Measurements from ENCODE around the gene DOCK9. TPM values are rescaled to one million over a fixed set of nuclear protein-coding genes. Genes with fewer than 3 reads are reported as not detected.
"Not testable (repeated sequence)": the region's sequence is repeated elsewhere in the genome, so short reads cannot be mapped to it uniquely, and the experiment has no call there.

The DOCK9 gene
- total RNA-seq, 2 experiments from 2014 or later, result 57.2 to 59.0 TPM

GRCh38 chr13:98761126-98761985, 216.5 kb downstream of the DOCK9 start:
- ChIA-PET CTCF (interaction anchor here (0.6 kb wide), 1 partner anchor 75 kb away, joined by 3 read pairs; no protein-coding TSS in a partner anchor), POLR2A (no interaction called here)
- Mint-ChIP-seq H3K9me3 (peaks cover 12% of the 10 kb centered on the region), H3K27me3 (peaks cover 2% of the 10 kb centered on the region), H3K27ac (no peak overlapping the region), H3K36me3 (no peaks in the 10 kb centered on the region), H3K4me1 (ENCODE audit: low read depth) (no peaks in the 10 kb centered on the region), H3K4me3 (no peak overlapping the region)
- intact Hi-C loops (cut with micrococcal nuclease), result no loop called here
- DNase-seq, result no peak

GRCh38 chr13:98755729-98756128, 222.1 kb downstream of the DOCK9 start:
- no peak overlapping the region for H3K4me3 Mint-ChIP-seq
- H3K27me3 Mint-ChIP-seq, result peaks cover 44% of the 10 kb centered on the region

GRCh38 chr13:98755116-98755515, 222.7 kb downstream of the DOCK9 start:
- Mint-ChIP-seq H3K27ac (no peak overlapping the region), H3K4me3 (no peak overlapping the region), H3K36me3 (no peaks in the 10 kb centered on the region), H3K9me3 (peaks cover 13% of the 10 kb centered on the region), H3K27me3 (peaks cover 49% of the 10 kb centered on the region), H3K4me1 (ENCODE audit: low read depth) (no peaks in the 10 kb centered on the region)
- ChIA-PET POLR2A (no interaction called here), CTCF (no interaction called here)
- no peak for DNase-seq
- intact Hi-C loops (cut with micrococcal nuclease), result no loop called here

More at GRCh38 chr13:98755729-98756128, 222.1 kb downstream of the DOCK9 start:
- H3K27ac Mint-ChIP-seq, result no peak overlapping the region
- no peak for DNase-seq
- H3K4me1 Mint-ChIP-seq (ENCODE audit: low read depth), result no peaks in the 10 kb centered on the region
- H3K36me3 Mint-ChIP-seq, result no peaks in the 10 kb centered on the region
- POLR2A ChIA-PET, result no interaction called here
- intact Hi-C loops (cut with micrococcal nuclease), result no loop called here
- peaks cover 17% of the 10 kb centered on the region for H3K9me3 Mint-ChIP-seq
- CTCF ChIA-PET, result no interaction called here

- intact Hi-C loops (cut with micrococcal nuclease); H3K4me1 Mint-ChIP-seq (ENCODE audit: low read depth); H3K36me3 Mint-ChIP-seq; H3K27ac Mint-ChIP-seq; H3K4me3 Mint-ChIP-seq; POLR2A ChIA-PET; H3K9me3 Mint-ChIP-seq; CTCF ChIA-PET; DNase-seq: not testable (repeated sequence)
- peaks cover 51% of the 10 kb centered on the region for H3K27me3 Mint-ChIP-seq
These were observed 223.4 kb downstream of the DOCK9 start for GRCh38 chr13:98754468-98754867.

GRCh38 chr13:98752467-98753290, 225.2 kb downstream of the DOCK9 start, which contains the start of gene SLC15A1:
SLC15A1 (minus strand) TSS chr13:98752672; CDS start chr13:98752598, 74 bp downstream.
- Mint-ChIP-seq H3K4me1 (ENCODE audit: low read depth) (no peaks in the 10 kb centered on the region), H3K36me3 (no peaks in the 10 kb centered on the region), H3K4me3 (no peak within 1 kb of the TSS), H3K9me3 (peaks cover 9% of the 10 kb centered on the region), H3K27ac (no peak within 1 kb of the TSS), H3K27me3 (peaks cover 58% of the 10 kb centered on the region)
- intact Hi-C loops (cut with micrococcal nuclease), result no loop called here
- DNase-seq, result no peak
- POLR2A ChIA-PET, result no interaction called here
- CTCF ChIA-PET, result no interaction called here

DNA sequence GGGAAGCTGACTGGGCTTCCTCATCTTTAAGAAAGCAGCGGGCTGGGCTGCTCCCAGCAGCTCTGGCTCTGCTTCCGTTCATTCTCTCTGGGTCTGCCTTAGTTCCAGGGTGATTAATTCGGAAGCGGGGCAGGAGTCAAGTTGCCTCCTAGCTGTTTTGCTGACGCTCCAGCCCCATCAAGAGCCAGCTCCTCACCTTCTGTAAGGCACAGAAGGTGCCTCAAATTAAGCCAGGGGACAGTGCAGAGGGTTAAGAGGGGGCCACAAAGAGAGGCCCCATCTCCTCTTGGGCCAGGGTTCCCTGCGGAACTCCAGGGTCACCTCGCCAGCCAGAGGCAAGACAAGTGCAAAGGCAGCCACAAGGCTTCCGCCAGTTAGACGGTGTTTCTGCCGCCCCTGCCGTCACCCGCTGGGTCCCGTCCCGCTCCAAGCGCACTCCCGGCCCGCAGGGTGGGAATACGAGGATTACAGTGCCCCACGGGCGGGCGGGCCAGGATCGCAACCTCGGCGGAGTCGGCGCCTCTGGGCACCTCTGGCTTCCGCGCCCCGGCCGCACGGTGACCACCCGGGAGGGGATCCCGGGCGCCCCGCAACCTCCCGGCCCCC, 225.9 kb downstream of the DOCK9 start:
- H3K4me1 Mint-ChIP-seq (ENCODE audit: low read depth), result no peaks in the 10 kb centered on the region
- H3K36me3 Mint-ChIP-seq, result no peaks in the 10 kb centered on the region
- POLR2A ChIA-PET, result no interaction called here
- peaks cover 9% of the 10 kb centered on the region for H3K9me3 Mint-ChIP-seq
- DNase-seq, result no peak
- H3K27me3 Mint-ChIP-seq, result peaks cover 58% of the 10 kb centered on the region
- intact Hi-C loops (cut with micrococcal nuclease), result no loop called here
- no peak overlapping the region for H3K27ac Mint-ChIP-seq
- no peak overlapping the region for H3K4me3 Mint-ChIP-seq
- CTCF ChIA-PET, result no interaction called here

DNA sequence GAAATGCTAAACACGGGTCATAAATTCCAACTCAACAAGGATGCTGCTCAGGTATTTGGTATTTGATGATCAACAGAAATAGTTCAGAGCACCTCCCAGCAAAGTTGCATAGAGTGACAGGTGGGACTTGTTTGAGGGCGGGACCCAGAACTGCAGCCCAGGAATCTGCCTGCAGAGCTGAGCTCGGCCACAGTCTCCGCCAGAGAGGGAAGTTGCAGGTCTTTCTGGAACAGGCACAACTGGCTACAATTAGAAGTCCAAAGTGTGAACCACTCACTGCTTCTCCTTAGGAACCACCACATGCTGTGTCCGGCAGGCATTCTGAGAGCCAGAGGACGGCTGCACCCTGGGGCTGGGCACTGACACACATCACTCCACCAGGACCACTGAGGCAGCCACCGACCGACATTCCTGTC, 226.5 kb downstream of the DOCK9 start:
- Mint-ChIP-seq H3K27me3 (peaks cover 58% of the 10 kb centered on the region), H3K27ac (no peak overlapping the region), H3K36me3 (no peaks in the 10 kb centered on the region), H3K9me3 (peaks cover 9% of the 10 kb centered on the region), H3K4me3 (no peak overlapping the region), H3K4me1 (ENCODE audit: low read depth) (no peaks in the 10 kb centered on the region)
- no peak for DNase-seq
- POLR2A ChIA-PET, result no interaction called here
- CTCF ChIA-PET, result no interaction called here
- intact Hi-C loops (cut with micrococcal nuclease), result no loop called here

GRCh38 chr13:98749501-98749900, 228.4 kb downstream of the DOCK9 start:
- intact Hi-C loops (cut with micrococcal nuclease), result no loop called here
- peaks cover 9% of the 10 kb centered on the region for H3K9me3 Mint-ChIP-seq
- CTCF ChIA-PET, result no interaction called here
- no peaks in the 10 kb centered on the region for H3K36me3 Mint-ChIP-seq
- no peak overlapping the region for H3K4me3 Mint-ChIP-seq
- DNase-seq, result no peak
- H3K27ac Mint-ChIP-seq, result no peak overlapping the region
- POLR2A ChIA-PET, result no interaction called here
- peaks cover 46% of the 10 kb centered on the region for H3K27me3 Mint-ChIP-seq
- no peaks in the 10 kb centered on the region for H3K4me1 Mint-ChIP-seq (ENCODE audit: low read depth)

DNA sequence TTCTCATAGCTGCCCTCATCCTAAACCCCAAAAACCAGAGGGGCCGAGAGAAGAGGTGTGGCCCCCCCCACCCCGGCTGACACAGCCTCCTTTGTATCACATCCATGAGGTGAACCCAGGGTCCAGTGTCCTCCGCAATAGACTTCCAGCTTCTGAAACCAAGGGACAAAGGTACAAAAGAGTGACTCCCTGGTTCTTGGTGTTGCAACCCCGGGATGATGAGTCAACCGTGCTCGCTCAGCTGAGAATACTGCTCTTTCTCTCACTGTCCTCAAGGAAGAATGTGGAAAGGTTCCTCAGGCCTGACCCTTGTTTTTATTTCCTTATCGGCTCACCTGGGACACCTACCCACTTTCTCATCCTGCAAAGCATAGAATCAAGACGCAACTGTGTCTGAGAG, 230.9 kb downstream of the DOCK9 start:
- Mint-ChIP-seq H3K27ac (no peak overlapping the region), H3K9me3 (no peaks in the 10 kb centered on the region), H3K36me3 (no peaks in the 10 kb centered on the region), H3K4me1 (ENCODE audit: low read depth) (no peaks in the 10 kb centered on the region), H3K27me3 (peaks cover 28% of the 10 kb centered on the region), H3K4me3 (no peak overlapping the region)
- ChIA-PET CTCF (interaction anchor here (0.6 kb wide), 1 partner anchor 700 kb away, joined by 3 read pairs; no protein-coding TSS in a partner anchor), POLR2A (no interaction called here)
- DNase-seq, result no peak
- intact Hi-C loops (cut with micrococcal nuclease), result no loop called here

Other genes with a start within 250 kb of the DOCK9 start
- gene SLC15A1, start 225.4 kb downstream of the DOCK9 start, total RNA-seq, result not detected
- gene UBAC2, start 222.8 kb upstream of the DOCK9 start, total RNA-seq, result 10 to 100 TPM; 51.8 to 54.5 TPM